ENCODE measurements around the gene GNPDA1. TPM values are rescaled to one million over a fixed set of nuclear protein-coding genes. Genes with fewer than 3 reads are reported as not detected.
A peak's percentile ranks its signal among the peaks of the same experiment; 100 is the strongest.

Gene GNPDA1
- total and polyA plus RNA-seq, 2 of the 8 experiments (the other 6 are each of a cell fraction or from before 2014, with no cell fraction given): 33.0 to 94.3 TPM

DNA sequence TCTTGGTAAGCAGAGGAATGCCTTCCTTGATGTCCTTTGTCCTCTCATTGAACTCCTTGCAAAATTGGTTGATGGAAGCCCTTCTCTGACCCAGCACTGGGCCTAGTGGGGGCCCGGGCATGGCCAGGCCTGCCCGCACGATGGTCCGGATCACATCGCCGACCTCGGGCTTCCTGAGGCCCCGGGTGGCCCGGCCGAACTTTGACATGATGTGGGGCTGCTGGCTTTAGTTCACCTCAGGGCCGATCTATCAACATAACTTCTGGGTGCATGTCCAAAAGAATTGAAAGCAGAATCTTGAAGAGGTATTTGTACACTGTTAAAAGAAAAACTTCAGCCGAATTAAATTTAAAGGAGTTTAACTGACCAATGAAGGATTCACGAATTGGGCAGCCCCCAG is 24.1 kb upstream of the GNPDA1 start:
- no peak for FAIRE-seq
- Histone ChIP-seq H2BK120ac (replicated peaks; ENCODE audit: low read depth, low read length) (no peak overlapping the region), H2AK5ac (ENCODE audit: low read depth, low read length) (no peak overlapping the region), H3K27me3 (replicated peaks in 1 of 4; ENCODE audit: control insufficient read depth in 3 of 4, extremely low read depth in 1 of 4, insufficient read depth in 3 of 4, low read length in 3 of 4) (no peaks in the 10 kb centered on the region), H4K20me1 (replicated peaks in 1 of 2; ENCODE audit: control insufficient read depth in 1 of 2, insufficient read depth in 2 of 2, low read length in 2 of 2) (no peaks in the 10 kb centered on the region), H3K4me3 (ENCODE audit: extremely low read depth in 1 of 4, insufficient read depth in 2 of 4, low read depth in 3 of 4, low read length in 4 of 4) (no peak overlapping the region), H3K27ac (ENCODE audit: low read depth, low read length) (no peak overlapping the region), H3K23me2 (ENCODE audit: low read depth, low read length) (no peaks in the 10 kb centered on the region), H3K4me2 (ENCODE audit: insufficient read depth in 1 of 2, low read depth in 2 of 2, low read length in 2 of 2) (no peak overlapping the region), H3K18ac (ENCODE audit: extremely low read depth, low read length) (no peak overlapping the region), H3K23ac (ENCODE audit: insufficient read length) (no peak overlapping the region), H2BK15ac (ENCODE audit: low read length) (no peak overlapping the region), H3K4ac (replicated peaks; ENCODE audit: insufficient read length, low read depth, low read length) (no peak overlapping the region), H4K91ac (replicated peaks; ENCODE audit: insufficient read length, low read length) (no peak overlapping the region), H3K36me3 (ENCODE audit: control insufficient read depth in 2 of 4, insufficient read depth in 4 of 4, low read length in 3 of 4) (no peaks in the 10 kb centered on the region), H2BK5ac (ENCODE audit: low read depth, low read length) (no peak overlapping the region), H2AFZ (ENCODE audit: low read length) (0 out of 2 replicates have a peak overlapping the region, but pooled peaks have one; percentile 22), H3K56ac (replicated peaks; ENCODE audit: insufficient read length, low read depth, low read length) (no peak overlapping the region), H3K79me2 (ENCODE audit: control insufficient read depth in 1 of 2, insufficient read depth in 2 of 2, low read length in 2 of 2) (no peaks in the 10 kb centered on the region), H3K9ac (replicated peaks in 1 of 4; ENCODE audit: extremely low read depth in 1 of 4, low read depth in 3 of 4, low read length in 3 of 4) (no peak overlapping the region), H4K8ac (ENCODE audit: extremely low read depth, insufficient read depth, low read length) (no peak overlapping the region; the same call in 1 of the 2 replicates), H2BK20ac (ENCODE audit: low read length) (no peak overlapping the region), H4K5ac (ENCODE audit: insufficient read length, low read depth, low read length) (no peak overlapping the region), H3K4me1 (replicated peaks in 1 of 4; ENCODE audit: control insufficient read depth in 3 of 4, insufficient read depth in 4 of 4, low read length in 3 of 4) (no peaks in the 10 kb centered on the region), H3K79me1 (ENCODE audit: low read depth, low read length) (no peaks in the 10 kb centered on the region), H3K9me3 (ENCODE audit: insufficient read depth in 2 of 2, low read depth in 1 of 2, low read length in 1 of 2) (no peaks in the 10 kb centered on the region), H3K14ac (ENCODE audit: insufficient read length) (no peak overlapping the region), H2BK12ac (ENCODE audit: low read depth, low read length) (no peak overlapping the region)
- TF ChIP-seq EP300 (IDR thresholded peaks at IDR 0.05; ENCODE audit: borderline replicate concordance in 1 of 2, low read depth in 2 of 2, low read length in 2 of 2) (no peak), POLR2A (IDR thresholded peaks at IDR 0.05; ENCODE audit: control extremely low read depth in 1 of 2, low read depth in 2 of 2, low read length in 2 of 2) (no peak), NANOG (IDR thresholded peaks at IDR 0.05; ENCODE audit: insufficient read depth, low read depth, low read length, poor library complexity, severe bottlenecking) (no peak), HDAC2 (IDR thresholded peaks at IDR 0.05; ENCODE audit: borderline replicate concordance in 1 of 2, low read depth in 2 of 2, low read length in 2 of 2) (no peak), CHD2 (IDR thresholded peaks at IDR 0.05; ENCODE audit: low read length) (no peak), HDAC6 (IDR thresholded peaks at IDR 0.05; ENCODE audit: low read depth, low read length) (no peak), NRF1 (IDR thresholded peaks at IDR 0.05; ENCODE audit: low read depth, low read length) (no peak)
- TF ChIP-seq, protein P1, sequence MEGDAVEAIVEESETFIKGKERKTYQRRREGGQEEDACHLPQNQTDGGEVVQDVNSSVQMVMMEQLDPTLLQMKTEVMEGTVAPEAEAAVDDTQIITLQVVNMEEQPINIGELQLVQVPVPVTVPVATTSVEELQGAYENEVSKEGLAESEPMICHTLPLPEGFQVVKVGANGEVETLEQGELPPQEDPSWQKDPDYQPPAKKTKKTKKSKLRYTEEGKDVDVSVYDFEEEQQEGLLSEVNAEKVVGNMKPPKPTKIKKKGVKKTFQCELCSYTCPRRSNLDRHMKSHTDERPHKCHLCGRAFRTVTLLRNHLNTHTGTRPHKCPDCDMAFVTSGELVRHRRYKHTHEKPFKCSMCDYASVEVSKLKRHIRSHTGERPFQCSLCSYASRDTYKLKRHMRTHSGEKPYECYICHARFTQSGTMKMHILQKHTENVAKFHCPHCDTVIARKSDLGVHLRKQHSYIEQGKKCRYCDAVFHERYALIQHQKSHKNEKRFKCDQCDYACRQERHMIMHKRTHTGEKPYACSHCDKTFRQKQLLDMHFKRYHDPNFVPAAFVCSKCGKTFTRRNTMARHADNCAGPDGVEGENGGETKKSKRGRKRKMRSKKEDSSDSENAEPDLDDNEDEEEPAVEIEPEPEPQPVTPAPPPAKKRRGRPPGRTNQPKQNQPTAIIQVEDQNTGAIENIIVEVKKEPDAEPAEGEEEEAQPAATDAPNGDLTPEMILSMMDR (IDR thresholded peaks at IDR 0.05; ENCODE audit: control extremely low read depth in 1 of 3, insufficient read depth in 1 of 3, low read depth in 1 of 3, low read length in 3 of 3): no peak
- ChIA-PET POLR2A (ENCODE audit: partially characterized antibody) (no interaction called here), CTCF (ENCODE audit: partially characterized antibody) (interaction anchor here (0.7 to 1.4 kb wide), 2 partner anchors 12 to 106 kb away, joined by 3 to 5 read pairs; no protein-coding TSS in a partner anchor)
- DNase-seq (ENCODE audit: low read depth in 1 of 2, low spot score in 2 of 2): peak in 1 of 2 experiments; percentile 24
- WGBS, 2 experiments (ENCODE audit: extremely low coverage in 1 of 2, insufficient coverage in 1 of 2, insufficient read length in 1 of 2, insufficient replicate concordance in 2 of 2, low coverage in 1 of 2, low lambda C conversion rate in 2 of 2, missing lambda C conversion rate in 1 of 2): 92% methylated on average over 13 of the region's 13 CpGs; no CpG with 5 or more reads in 1 of the 2 experiments

All from H1 (cell line).